WTC11 (cell line): Measurements from ENCODE around the gene EHMT1. TPM values are rescaled to one million over a fixed set of nuclear protein-coding genes. Genes with fewer than 3 reads are reported as not detected.
"Not testable (repeated sequence)": the region's sequence is repeated elsewhere in the genome, so short reads cannot be mapped to it uniquely, and the experiment has no call there.

Source experiments
- ATAC-seq: fragments of 200-7000 bp; cut with Tn5 transposase; 2 replicates; pipeline ENCODE4 v1.10.0; 2021; ENCODE audit warnings: mild to moderate bottlenecking, moderate library complexity
- CTCF ChIA-PET: fragments of 300-600 bp; sonication (Branson Sonifier 250); formaldehyde crosslinking; loops from one replicate; lab custom pipeline; 2021; ENCODE audit warnings: antibody characterized with exemption; lab: Charles Lee
- POLR2A ChIA-PET: fragments of 350-600 bp; sonication (Branson Sonifier 250); formaldehyde crosslinking; loops from one replicate; lab custom pipeline; 2021; ENCODE audit warnings: antibody characterized with exemption; lab: Charles Lee
- DNase-seq: peaks from one replicate; pipeline ENCODE4 v3.0.0; 2021; ENCODE audit warnings: low spot score
- H3K27ac Mint-ChIP-seq: 2 replicates; pipeline ENCODE4 v1.8.0; 2021; ENCODE audit warnings: mixed read lengths
- H3K27me3 Mint-ChIP-seq: 2 replicates; pipeline ENCODE4 v1.8.0; 2021; ENCODE audit warnings: low read depth, mild to moderate bottlenecking, moderate library complexity, mixed read lengths
- H3K36me3 Mint-ChIP-seq: 2 replicates; pipeline ENCODE4 v1.8.0; 2021; ENCODE audit warnings: mixed read lengths
- H3K4me1 Mint-ChIP-seq: 2 replicates; pipeline ENCODE4 v1.8.0; 2022; ENCODE audit warnings: mixed read lengths
- H3K4me3 Mint-ChIP-seq: 2 replicates; pipeline ENCODE4 v1.8.0; 2021; ENCODE audit warnings: mild to moderate bottlenecking, moderate library complexity, mixed read lengths
- H3K9me3 Mint-ChIP-seq: 2 replicates; pipeline ENCODE4 v1.8.0; 2021; ENCODE audit warnings: mixed read lengths
- CBFB ChIP-seq: sonication (generic); formaldehyde crosslinking; IDR thresholded peaks from 2 replicates; pipeline ENCODE4 v1.8.1; 2022; ENCODE audit warnings: mild to moderate bottlenecking, low read depth, missing genetic modification reagents
- CREB1 ChIP-seq: sonication (generic); formaldehyde crosslinking; IDR thresholded peaks from 2 replicates; pipeline ENCODE4 v1.8.0; 2023; ENCODE audit warnings: mild to moderate bottlenecking, missing genetic modification reagents
- ESRRA ChIP-seq: sonication (generic); formaldehyde crosslinking; IDR thresholded peaks from 2 replicates; pipeline ENCODE4 v1.8.1; 2022; ENCODE audit warnings: mild to moderate bottlenecking, missing genetic modification reagents, borderline replicate concordance
- ETV6 ChIP-seq: sonication (generic); formaldehyde crosslinking; IDR thresholded peaks from 2 replicates; pipeline ENCODE4 v1.8.1; 2022; ENCODE audit warnings: mild to moderate bottlenecking, missing genetic modification reagents
- FOXK1 ChIP-seq: sonication (generic); formaldehyde crosslinking; IDR thresholded peaks from 2 replicates; pipeline ENCODE4 v1.8.0; 2022; ENCODE audit warnings: mild to moderate bottlenecking, moderate library complexity, missing genetic modification reagents
- IRF2 ChIP-seq: sonication (generic); formaldehyde crosslinking; IDR thresholded peaks from 2 replicates; pipeline ENCODE4 v1.8.0; 2022; ENCODE audit warnings: low read depth, missing genetic modification reagents, borderline replicate concordance
- JAZF1 ChIP-seq: fragments of 250-450 bp; sonication (Bioruptor Pico); IDR thresholded peaks from 2 replicates; pipeline ENCODE4 v1.9.0; 2021; ENCODE audit warnings: moderate library complexity, mild to moderate bottlenecking, inconsistent platforms
- NFATC4 ChIP-seq: fragments of 250-450 bp; sonication (Bioruptor Pico); IDR thresholded peaks from 2 replicates; pipeline ENCODE4 v1.9.0; 2021; ENCODE audit warnings: mild to moderate bottlenecking
- NFYB ChIP-seq: sonication (generic); formaldehyde crosslinking; conservative IDR thresholded peaks from 2 replicates; pipeline ENCODE4 v1.8.0; 2022; ENCODE audit warnings: low read depth, missing genetic modification reagents
- SMAD4 ChIP-seq: sonication (generic); formaldehyde crosslinking; IDR thresholded peaks from 2 replicates; pipeline ENCODE4 v1.8.0; 2022; ENCODE audit warnings: mild to moderate bottlenecking, missing genetic modification reagents
- ZNF219 ChIP-seq: sonication (generic); formaldehyde crosslinking; IDR thresholded peaks from 2 replicates; pipeline ENCODE4 v1.8.0; 2023; ENCODE audit warnings: missing genetic modification reagents, mild to moderate bottlenecking, borderline replicate concordance
- ZNF232 ChIP-seq: sonication (generic); formaldehyde crosslinking; IDR thresholded peaks from 2 replicates; pipeline ENCODE4 v1.8.0; 2022; ENCODE audit warnings: mild to moderate bottlenecking, missing genetic modification reagents
- ZNF416 ChIP-seq: fragments of 250-450 bp; sonication (Bioruptor Pico); IDR thresholded peaks from 2 replicates; pipeline ENCODE4 v1.9.0; 2021; ENCODE audit warnings: mild to moderate bottlenecking, inconsistent platforms
- total RNA-seq: library from RNA; stranded (reverse); gene quantifications from 3 replicates; pipeline ENCODE4 v1.2.3, GENCODE V29; 2021
- TF ChIP-seq, protein P1 (sequence below): sonication (generic); formaldehyde crosslinking; IDR thresholded peaks from 2 replicates; pipeline ENCODE4 v1.8.1; 2023; ENCODE audit warnings: mild to moderate bottlenecking, missing genetic modification reagents, moderate library complexity
- TF ChIP-seq, protein P2 (sequence below): sonication (generic); formaldehyde crosslinking; IDR thresholded peaks from 2 replicates; pipeline ENCODE4 v1.8.0; 2022; ENCODE audit warnings: mild to moderate bottlenecking, missing genetic modification reagents
- TF ChIP-seq, protein P3 (sequence below): sonication (generic); formaldehyde crosslinking; IDR thresholded peaks from 2 replicates; pipeline ENCODE4 v1.8.1; 2022; ENCODE audit warnings: missing genetic modification reagents, borderline replicate concordance
- TF ChIP-seq, protein P4 (sequence below): sonication (generic); formaldehyde crosslinking; IDR thresholded peaks from 2 replicates; pipeline ENCODE4 v1.8.0; 2022; ENCODE audit warnings: mild to moderate bottlenecking, missing genetic modification reagents
- TF ChIP-seq, protein P5 (sequence below): fragments of 250-450 bp; sonication (Bioruptor Pico); IDR thresholded peaks from 2 replicates; pipeline ENCODE4 v1.9.0; 2021; ENCODE audit warnings: moderate library complexity, mild to moderate bottlenecking, inconsistent platforms, borderline replicate concordance
- TF ChIP-seq, protein P6 (sequence below): sonication (generic); formaldehyde crosslinking; conservative IDR thresholded peaks from 2 replicates; pipeline ENCODE4 v1.8.1; 2022; ENCODE audit warnings: mild to moderate bottlenecking, missing genetic modification reagents
- TF ChIP-seq, protein P7 (sequence below): fragments of 200-600 bp; IDR thresholded peaks from 2 replicates; pipeline ENCODE4 v1.8.0; 2022; ENCODE audit warnings: antibody characterized with exemption
- TF ChIP-seq, protein P8 (sequence below): sonication (generic); formaldehyde crosslinking; IDR thresholded peaks from 2 replicates; pipeline ENCODE4 v1.8.1; 2023; ENCODE audit warnings: mild to moderate bottlenecking, missing genetic modification reagents, moderate library complexity

Gene EHMT1
- total RNA-seq, 1 experiment from 2014 or later: 170 TPM

DNA sequence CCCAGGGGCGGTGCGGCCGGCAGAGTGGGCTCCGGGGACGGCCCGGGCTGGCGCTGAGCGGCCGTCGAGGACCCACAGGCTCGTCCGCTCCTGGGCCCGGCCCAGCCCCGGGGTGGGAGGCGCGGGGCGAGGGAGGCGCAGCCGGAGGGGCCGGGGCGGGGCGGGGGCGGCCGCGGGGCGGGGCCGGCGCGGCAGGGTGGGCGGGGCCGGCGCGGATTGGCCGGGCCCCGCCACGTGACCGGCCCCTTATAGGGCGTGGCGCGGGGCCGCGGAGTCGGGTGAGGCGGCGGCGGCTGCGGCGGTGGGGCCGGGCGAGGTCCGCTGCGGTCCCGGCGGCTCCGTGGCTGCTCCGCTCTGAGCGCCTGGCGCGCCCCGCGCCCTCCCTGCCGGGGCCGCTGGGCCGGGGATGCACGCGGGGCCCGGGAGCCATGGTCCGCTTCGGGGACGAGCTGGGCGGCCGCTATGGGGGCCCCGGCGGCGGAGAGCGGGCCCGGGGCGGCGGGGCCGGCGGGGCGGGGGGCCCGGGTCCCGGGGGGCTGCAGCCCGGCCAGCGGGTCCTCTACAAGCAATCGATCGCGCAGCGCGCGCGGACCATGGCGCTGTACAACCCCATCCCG, 258.8 kb downstream of the EHMT1 start, which contains the start of gene CACNA1B:
Gene CACNA1B, plus strand, starts transcription at position 277 of the 617 bp plus-strand sequence. Its CDS starts 152 bp downstream, at position 429.
- TF ChIP-seq, protein P1, sequence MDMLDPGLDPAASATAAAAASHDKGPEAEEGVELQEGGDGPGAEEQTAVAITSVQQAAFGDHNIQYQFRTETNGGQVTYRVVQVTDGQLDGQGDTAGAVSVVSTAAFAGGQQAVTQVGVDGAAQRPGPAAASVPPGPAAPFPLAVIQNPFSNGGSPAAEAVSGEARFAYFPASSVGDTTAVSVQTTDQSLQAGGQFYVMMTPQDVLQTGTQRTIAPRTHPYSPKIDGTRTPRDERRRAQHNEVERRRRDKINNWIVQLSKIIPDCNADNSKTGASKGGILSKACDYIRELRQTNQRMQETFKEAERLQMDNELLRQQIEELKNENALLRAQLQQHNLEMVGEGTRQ: peak; percentile 91
- TF ChIP-seq NFYB (CRISPR knock-in tag): 0 out of 2 replicates have a peak, but pooled peaks have one; percentile 13
- TF ChIP-seq, protein P2, sequence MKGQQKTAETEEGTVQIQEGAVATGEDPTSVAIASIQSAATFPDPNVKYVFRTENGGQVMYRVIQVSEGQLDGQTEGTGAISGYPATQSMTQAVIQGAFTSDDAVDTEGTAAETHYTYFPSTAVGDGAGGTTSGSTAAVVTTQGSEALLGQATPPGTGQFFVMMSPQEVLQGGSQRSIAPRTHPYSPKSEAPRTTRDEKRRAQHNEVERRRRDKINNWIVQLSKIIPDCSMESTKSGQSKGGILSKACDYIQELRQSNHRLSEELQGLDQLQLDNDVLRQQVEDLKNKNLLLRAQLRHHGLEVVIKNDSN (CRISPR knock-in tag): 0 out of 2 replicates have a peak, but pooled peaks have one; percentile 44
- Mint-ChIP-seq H3K27me3 (peaks cover 32% of the 10 kb centered on the region), H3K4me3 (peak within 1 kb of the TSS; percentile 16; the same call in 1 of the 2 replicates)
- H3K36me3 Mint-ChIP-seq, H3K4me1 Mint-ChIP-seq, CTCF ChIA-PET, H3K9me3 Mint-ChIP-seq, POLR2A ChIA-PET, H3K27ac Mint-ChIP-seq: not testable (repeated sequence)
- ATAC-seq: peak; percentile 60
- peak; percentile 53 for DNase-seq

DNA sequence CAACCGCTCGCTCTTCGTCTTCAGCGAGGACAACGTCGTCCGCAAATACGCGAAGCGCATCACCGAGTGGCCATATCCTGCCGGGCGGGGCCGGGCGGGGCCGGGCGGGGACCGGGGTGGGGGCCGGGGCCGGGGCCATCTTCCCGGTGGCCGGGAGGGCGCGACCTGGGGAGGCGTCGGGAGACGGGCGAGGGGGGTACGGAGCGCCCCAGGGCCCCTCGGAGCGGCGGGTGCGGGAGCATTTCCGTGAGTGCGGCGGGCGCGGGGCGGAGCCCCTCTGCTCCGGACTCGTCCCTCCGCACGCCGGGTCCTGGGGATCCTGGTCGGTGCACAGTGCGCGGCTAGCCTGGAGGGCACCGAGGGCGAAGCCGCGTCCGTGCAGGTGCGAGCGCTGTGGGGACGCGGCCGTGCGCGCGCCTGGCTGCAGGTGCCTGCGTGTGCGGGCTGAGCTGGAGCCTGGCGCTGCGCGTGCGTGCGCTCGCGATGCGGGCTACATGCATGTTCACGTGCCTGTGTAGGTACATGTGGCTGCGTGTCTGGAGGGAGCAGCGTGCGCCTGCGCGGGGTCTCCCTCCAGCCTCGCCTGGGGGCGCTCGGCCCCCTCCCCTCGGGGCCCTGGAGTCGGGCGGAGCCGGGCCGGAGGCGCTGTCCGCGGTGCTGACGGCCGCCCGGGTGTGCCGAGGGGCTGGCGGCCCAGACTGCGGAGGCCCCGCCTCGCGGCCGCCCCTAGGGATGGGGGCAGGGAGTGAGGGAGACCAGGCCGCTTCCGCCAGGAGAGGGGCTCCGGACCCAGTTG, 259.5 kb downstream of the EHMT1 start:
- Mint-ChIP-seq H3K36me3 (0 out of 2 replicates have a peak, but pooled peaks cover 8% of the 10 kb centered on the region), H3K27ac (no peak overlapping the region), H3K27me3 (peaks cover 28% of the 10 kb centered on the region), H3K4me3 (no peak overlapping the region; the same call in 1 of the 2 replicates), H3K4me1 (no peaks in the 10 kb centered on the region), H3K9me3 (no peaks in the 10 kb centered on the region)
- ChIA-PET CTCF (no interaction called here), POLR2A (no interaction called here)
- DNase-seq (peak; percentile 90), ATAC-seq (peak; percentile 83)
- TF ChIP-seq, protein P3, sequence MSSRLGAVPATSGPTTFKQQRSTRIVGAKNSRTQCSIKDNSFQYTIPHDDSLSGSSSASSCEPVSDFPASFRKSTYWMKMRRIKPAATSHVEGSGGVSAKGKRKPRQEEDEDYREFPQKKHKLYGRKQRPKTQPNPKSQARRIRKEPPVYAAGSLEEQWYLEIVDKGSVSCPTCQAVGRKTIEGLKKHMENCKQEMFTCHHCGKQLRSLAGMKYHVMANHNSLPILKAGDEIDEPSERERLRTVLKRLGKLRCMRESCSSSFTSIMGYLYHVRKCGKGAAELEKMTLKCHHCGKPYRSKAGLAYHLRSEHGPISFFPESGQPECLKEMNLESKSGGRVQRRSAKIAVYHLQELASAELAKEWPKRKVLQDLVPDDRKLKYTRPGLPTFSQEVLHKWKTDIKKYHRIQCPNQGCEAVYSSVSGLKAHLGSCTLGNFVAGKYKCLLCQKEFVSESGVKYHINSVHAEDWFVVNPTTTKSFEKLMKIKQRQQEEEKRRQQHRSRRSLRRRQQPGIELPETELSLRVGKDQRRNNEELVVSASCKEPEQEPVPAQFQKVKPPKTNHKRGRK: 0 out of 2 replicates have a peak, but pooled peaks have one; percentile 48
- TF ChIP-seq SMAD4 (CRISPR knock-in tag) (no peak; the same call in 1 of the 2 replicates), ZNF232 (CRISPR knock-in tag) (peak; percentile 98), NFATC4 (no peak), ESRRA (peak; percentile 96), IRF2 (CRISPR knock-in tag) (peak; percentile 80; the same call in 1 of the 2 replicates), CREB1 (CRISPR knock-in tag) (no peak; the same call in 1 of the 2 replicates), ETV6 (peak; percentile 98), FOXK1 (CRISPR knock-in tag) (peak; percentile 90), ZNF219 (CRISPR knock-in tag) (peak; percentile 92; the same call in 1 of the 2 replicates), ZNF416 (CRISPR knock-in tag) (no peak), JAZF1 (CRISPR knock-in tag) (no peak), CBFB (CRISPR knock-in tag) (0 out of 2 replicates have a peak, but pooled peaks have one; percentile 64)
- TF ChIP-seq, protein P4, sequence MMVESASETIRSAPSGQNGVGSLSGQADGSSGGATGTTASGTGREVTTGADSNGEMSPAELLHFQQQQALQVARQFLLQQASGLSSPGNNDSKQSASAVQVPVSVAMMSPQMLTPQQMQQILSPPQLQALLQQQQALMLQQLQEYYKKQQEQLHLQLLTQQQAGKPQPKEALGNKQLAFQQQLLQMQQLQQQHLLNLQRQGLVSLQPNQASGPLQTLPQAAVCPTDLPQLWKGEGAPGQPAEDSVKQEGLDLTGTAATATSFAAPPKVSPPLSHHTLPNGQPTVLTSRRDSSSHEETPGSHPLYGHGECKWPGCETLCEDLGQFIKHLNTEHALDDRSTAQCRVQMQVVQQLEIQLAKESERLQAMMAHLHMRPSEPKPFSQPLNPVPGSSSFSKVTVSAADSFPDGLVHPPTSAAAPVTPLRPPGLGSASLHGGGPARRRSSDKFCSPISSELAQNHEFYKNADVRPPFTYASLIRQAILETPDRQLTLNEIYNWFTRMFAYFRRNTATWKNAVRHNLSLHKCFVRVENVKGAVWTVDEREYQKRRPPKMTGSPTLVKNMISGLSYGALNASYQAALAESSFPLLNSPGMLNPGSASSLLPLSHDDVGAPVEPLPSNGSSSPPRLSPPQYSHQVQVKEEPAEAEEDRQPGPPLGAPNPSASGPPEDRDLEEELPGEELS: peak; percentile 99
- TF ChIP-seq, protein P5, sequence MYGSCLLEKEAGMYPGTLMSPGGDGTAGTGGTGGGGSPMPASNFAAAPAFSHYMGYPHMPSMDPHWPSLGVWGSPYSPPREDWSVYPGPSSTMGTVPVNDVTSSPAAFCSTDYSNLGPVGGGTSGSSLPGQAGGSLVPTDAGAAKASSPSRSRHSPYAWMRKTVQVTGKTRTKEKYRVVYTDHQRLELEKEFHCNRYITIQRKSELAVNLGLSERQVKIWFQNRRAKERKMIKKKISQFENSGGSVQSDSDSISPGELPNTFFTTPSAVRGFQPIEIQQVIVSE (CRISPR knock-in tag): no peak
- TF ChIP-seq, protein P6, sequence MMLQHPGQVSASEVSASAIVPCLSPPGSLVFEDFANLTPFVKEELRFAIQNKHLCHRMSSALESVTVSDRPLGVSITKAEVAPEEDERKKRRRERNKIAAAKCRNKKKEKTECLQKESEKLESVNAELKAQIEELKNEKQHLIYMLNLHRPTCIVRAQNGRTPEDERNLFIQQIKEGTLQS (CRISPR knock-in tag): no peak; the same call in 1 of the 2 replicates
- TF ChIP-seq, protein P1: peak; percentile 78
- TF ChIP-seq, protein P7, sequence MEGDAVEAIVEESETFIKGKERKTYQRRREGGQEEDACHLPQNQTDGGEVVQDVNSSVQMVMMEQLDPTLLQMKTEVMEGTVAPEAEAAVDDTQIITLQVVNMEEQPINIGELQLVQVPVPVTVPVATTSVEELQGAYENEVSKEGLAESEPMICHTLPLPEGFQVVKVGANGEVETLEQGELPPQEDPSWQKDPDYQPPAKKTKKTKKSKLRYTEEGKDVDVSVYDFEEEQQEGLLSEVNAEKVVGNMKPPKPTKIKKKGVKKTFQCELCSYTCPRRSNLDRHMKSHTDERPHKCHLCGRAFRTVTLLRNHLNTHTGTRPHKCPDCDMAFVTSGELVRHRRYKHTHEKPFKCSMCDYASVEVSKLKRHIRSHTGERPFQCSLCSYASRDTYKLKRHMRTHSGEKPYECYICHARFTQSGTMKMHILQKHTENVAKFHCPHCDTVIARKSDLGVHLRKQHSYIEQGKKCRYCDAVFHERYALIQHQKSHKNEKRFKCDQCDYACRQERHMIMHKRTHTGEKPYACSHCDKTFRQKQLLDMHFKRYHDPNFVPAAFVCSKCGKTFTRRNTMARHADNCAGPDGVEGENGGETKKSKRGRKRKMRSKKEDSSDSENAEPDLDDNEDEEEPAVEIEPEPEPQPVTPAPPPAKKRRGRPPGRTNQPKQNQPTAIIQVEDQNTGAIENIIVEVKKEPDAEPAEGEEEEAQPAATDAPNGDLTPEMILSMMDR: no peak
- TF ChIP-seq, protein P8, sequence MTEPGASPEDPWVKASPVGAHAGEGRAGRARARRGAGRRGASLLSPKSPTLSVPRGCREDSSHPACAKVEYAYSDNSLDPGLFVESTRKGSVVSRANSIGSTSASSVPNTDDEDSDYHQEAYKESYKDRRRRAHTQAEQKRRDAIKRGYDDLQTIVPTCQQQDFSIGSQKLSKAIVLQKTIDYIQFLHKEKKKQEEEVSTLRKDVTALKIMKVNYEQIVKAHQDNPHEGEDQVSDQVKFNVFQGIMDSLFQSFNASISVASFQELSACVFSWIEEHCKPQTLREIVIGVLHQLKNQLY (CRISPR knock-in tag): 0 out of 2 replicates have a peak, but pooled peaks have one; percentile 61
